PFSK-1 (cell line): ENCODE data around the gene CNEP1R1.

ENCODE experiments used
- FOXP2 ChIP-seq: optimal IDR thresholded peaks from 2 replicates; pipeline ENCODE3; 2011; ENCODE audit warnings: borderline replicate concordance, control low read depth, inconsistent platforms; ENCODE audit not compliant: insufficient read depth; ENCODE audit errors: extremely low read length, extremely low read depth
- POLR2AphosphoS5 ChIP-seq: IDR thresholded peaks from 2 replicates; pipeline ENCODE4 v1.6.1; 2012; ENCODE audit warnings: low read depth, mild to moderate bottlenecking, control low read depth, low read length, moderate library complexity
- SIN3A ChIP-seq: IDR thresholded peaks from 2 replicates; pipeline ENCODE4 v1.6.1; 2012; ENCODE audit warnings: mild to moderate bottlenecking, low read length, moderate library complexity, borderline replicate concordance; ENCODE audit not compliant: insufficient read depth
- TAF1 ChIP-seq: IDR thresholded peaks from 2 replicates; pipeline ENCODE4 v1.6.1; 2012; ENCODE audit warnings: low read length, control low read depth, borderline replicate concordance; ENCODE audit not compliant: insufficient read depth
- TF ChIP-seq, protein P1 (sequence below), 2 experiments: IDR thresholded peaks; 2 replicates each; pipeline versions ENCODE4 v1.6.1 to v1.8.0; 2011 to 2012; ENCODE audit warnings: low read depth in 2 of 2, low read length in 2 of 2, control low read depth in 1 of 2, inconsistent platforms in 1 of 2, mild to moderate bottlenecking in 1 of 2, moderate library complexity in 1 of 2; ENCODE audit not compliant: insufficient read depth in 1 of 2

CNEP1R1 gene

DNA sequence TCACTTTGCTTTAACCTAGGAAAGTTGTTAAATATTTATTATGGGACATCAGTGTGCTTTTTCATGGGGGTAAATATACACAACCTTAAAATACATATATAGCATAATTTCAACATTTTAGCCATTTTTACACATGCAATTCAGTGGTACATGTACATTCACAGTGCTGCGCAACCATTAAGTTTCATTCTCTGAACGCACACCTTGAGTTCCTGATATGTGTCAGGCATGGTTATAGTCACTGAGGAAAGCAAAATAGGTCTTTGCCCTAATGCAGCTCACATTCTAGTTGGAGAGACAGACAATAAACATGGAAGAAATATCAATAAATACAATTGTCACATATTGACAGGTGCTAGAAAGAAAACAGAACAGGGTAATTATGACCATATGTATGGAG lies 12.8 kb upstream of the CNEP1R1 start:
- TF ChIP-seq SIN3A (no peak), FOXP2 (no peak), POLR2AphosphoS5 (no peak), TAF1 (no peak)
- TF ChIP-seq, protein P1, sequence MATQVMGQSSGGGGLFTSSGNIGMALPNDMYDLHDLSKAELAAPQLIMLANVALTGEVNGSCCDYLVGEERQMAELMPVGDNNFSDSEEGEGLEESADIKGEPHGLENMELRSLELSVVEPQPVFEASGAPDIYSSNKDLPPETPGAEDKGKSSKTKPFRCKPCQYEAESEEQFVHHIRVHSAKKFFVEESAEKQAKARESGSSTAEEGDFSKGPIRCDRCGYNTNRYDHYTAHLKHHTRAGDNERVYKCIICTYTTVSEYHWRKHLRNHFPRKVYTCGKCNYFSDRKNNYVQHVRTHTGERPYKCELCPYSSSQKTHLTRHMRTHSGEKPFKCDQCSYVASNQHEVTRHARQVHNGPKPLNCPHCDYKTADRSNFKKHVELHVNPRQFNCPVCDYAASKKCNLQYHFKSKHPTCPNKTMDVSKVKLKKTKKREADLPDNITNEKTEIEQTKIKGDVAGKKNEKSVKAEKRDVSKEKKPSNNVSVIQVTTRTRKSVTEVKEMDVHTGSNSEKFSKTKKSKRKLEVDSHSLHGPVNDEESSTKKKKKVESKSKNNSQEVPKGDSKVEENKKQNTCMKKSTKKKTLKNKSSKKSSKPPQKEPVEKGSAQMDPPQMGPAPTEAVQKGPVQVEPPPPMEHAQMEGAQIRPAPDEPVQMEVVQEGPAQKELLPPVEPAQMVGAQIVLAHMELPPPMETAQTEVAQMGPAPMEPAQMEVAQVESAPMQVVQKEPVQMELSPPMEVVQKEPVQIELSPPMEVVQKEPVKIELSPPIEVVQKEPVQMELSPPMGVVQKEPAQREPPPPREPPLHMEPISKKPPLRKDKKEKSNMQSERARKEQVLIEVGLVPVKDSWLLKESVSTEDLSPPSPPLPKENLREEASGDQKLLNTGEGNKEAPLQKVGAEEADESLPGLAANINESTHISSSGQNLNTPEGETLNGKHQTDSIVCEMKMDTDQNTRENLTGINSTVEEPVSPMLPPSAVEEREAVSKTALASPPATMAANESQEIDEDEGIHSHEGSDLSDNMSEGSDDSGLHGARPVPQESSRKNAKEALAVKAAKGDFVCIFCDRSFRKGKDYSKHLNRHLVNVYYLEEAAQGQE (IDR thresholded peaks at IDR 0.05; ENCODE audit: insufficient read depth in 1 of 2, low read depth in 2 of 2, low read length in 2 of 2): no peak

DNA sequence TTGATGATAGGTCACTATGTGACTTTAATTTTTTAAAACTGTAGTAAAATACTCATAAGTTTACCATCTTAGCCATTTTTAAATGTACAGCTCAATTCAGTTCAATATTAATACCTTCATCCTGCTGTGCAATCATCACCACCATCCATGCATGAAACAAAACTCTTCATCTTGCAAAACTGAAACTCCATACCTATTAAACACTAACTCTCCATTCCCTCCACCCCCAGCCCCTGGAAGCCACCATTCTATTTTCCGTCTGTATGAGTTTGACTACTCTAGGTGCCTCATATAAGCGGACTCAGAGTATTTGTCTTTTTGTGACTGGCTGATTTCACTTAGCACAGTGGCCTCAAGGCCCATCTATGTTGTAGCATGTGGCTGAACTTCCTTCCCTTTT lies 9.4 kb upstream of the CNEP1R1 start:
- TF ChIP-seq TAF1 (no peak), POLR2AphosphoS5 (no peak), FOXP2 (no peak), SIN3A (no peak)
- TF ChIP-seq, protein P1 (IDR thresholded peaks at IDR 0.05; ENCODE audit: insufficient read depth in 1 of 2, low read depth in 2 of 2, low read length in 2 of 2): no peak

DNA sequence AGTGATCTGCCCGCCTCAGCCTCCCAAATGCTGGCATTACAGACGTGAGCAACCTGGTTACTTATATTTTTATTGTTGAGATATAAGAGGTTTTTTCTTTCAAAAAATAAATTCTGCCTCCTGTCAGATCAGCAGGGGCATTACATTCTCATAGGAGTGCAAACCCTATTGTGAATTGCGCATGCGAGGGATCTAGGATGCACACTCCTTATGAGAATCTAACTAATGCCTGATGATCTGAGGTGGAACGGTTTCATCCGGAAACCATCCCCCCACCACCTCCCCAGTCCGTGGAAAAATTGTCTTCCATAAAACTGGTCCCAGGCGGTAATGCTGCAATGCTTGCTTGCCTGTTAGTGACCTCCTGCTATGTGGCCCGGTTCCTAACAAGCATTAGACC lies 7.5 kb upstream of the CNEP1R1 start:
- TF ChIP-seq TAF1 (no peak), FOXP2 (no peak), POLR2AphosphoS5 (no peak), SIN3A (no peak)
- TF ChIP-seq, protein P1 (IDR thresholded peaks at IDR 0.05; ENCODE audit: insufficient read depth in 1 of 2, low read depth in 2 of 2, low read length in 2 of 2): no peak

DNA sequence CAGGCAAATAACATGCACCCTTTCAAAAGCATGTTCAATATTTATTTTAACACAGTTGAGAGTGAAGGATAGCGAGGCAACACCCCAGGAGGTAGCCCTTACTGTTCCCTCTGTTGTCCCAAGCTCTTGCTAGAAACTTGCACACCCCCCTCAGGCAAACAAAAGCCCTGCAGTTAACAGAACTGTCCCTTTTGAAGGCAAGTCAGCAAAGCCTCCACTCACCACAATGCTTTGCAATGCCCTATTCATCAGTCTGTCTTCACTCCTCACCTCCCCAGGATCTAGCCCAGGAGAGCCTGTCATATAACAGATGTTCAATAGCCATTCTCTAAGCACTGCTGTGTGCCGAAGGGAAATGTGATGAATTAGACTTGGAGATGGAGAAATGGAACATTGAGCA lies 3.5 kb upstream of the CNEP1R1 start:
- TF ChIP-seq POLR2AphosphoS5 (no peak), TAF1 (no peak), SIN3A (no peak), FOXP2 (no peak)
- TF ChIP-seq, protein P1 (IDR thresholded peaks at IDR 0.05; ENCODE audit: insufficient read depth in 1 of 2, low read depth in 2 of 2, low read length in 2 of 2): no peak

DNA sequence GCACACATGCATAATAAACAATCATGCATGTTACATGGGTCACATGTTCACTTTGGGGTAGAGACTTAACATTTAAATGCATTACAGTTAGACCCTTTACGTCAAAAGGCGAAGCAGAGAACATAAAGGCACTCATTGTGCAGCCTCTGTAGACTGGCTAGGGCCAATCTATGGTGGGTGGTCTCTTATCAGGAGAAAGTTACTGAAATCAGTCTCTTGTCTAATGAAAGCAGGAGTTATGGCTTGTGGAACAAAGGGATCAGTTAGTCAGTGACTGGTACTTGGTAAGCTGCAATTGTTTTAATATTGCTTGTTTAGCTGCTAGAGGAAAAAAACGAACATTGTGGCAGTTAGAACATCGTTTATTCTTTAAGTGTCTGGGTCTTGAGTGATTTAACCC lies 1.4 kb upstream of the CNEP1R1 start:
- TF ChIP-seq FOXP2 (no peak), SIN3A (no peak), POLR2AphosphoS5 (no peak), TAF1 (no peak)
- TF ChIP-seq, protein P1 (IDR thresholded peaks at IDR 0.05; ENCODE audit: insufficient read depth in 1 of 2, low read depth in 2 of 2, low read length in 2 of 2): no peak
